ENCODE results near the gene LAMB3. TPM values are rescaled to one million over a fixed set of nuclear protein-coding genes. Genes with fewer than 3 reads are reported as not detected.

The LAMB3 gene
- total and polyA plus RNA-seq, 10 of the 15 experiments (the other 5 are each of a cell fraction or from before 2014, with no cell fraction given): 0.04 to 1.8 (median 0.10) TPM; not detected in 1

GRCh38 chr1:209625791-209626285 is 26.4 kb downstream of the LAMB3 start (continued):
- TF ChIP-seq POU2F2 (IDR thresholded peaks at IDR 0.05; ENCODE audit: borderline replicate concordance, low read depth, low read length): no peak

GRCh38 chr1:209624558-209625549 is 27.4 kb downstream of the LAMB3 start:
- Histone ChIP-seq H3K9ac (ENCODE audit: control insufficient read depth, insufficient read depth, low read length) (no peak overlapping the region), H3K27ac (ENCODE audit: control insufficient read depth, insufficient read depth) (no peak overlapping the region), H2AFZ (ENCODE audit: control insufficient read depth, low read depth, low read length) (no peak overlapping the region), H3K36me3 (ENCODE audit: control insufficient read depth in 2 of 2, insufficient read depth in 2 of 2, low read length in 1 of 2) (no peaks in the 10 kb centered on the region), H3K4me1 (ENCODE audit: control insufficient read depth, insufficient read depth, low read length) (no peaks in the 10 kb centered on the region), H3K4me2 (ENCODE audit: control insufficient read depth, insufficient read depth) (no peak overlapping the region), H3K27me3 (replicated peaks in 1 of 2; ENCODE audit: control insufficient read depth in 2 of 2, insufficient read depth in 2 of 2, low read length in 1 of 2) (no peaks in the 10 kb centered on the region), H4K20me1 (ENCODE audit: control insufficient read depth, insufficient read depth) (no peaks in the 10 kb centered on the region), H3K79me2 (ENCODE audit: control insufficient read depth, insufficient read depth, low read length) (no peaks in the 10 kb centered on the region), H3K4me3 (no peak overlapping the region), H3K9me3 (replicated peaks; ENCODE audit: control insufficient read depth, insufficient read depth, low read length) (no peaks in the 10 kb centered on the region)
- ChIA-PET RAD21 (ENCODE audit: unreplicated experiment) (interaction anchor here (0.7 to 2.4 kb wide), 7 partner anchors 10 to 55 kb away, joined by 3 to 12 read pairs (median 5); partner anchors contain the start of gene G0S2), SMC1A (ENCODE audit: uncharacterized antibody, unreplicated experiment) (interaction anchor here (0.6 to 3.2 kb wide), 11 partner anchors 15 to 62 kb away, joined by 3 to 17 read pairs (median 3); no protein-coding TSS in a partner anchor), CTCF (interaction anchor here (0.6 to 13.9 kb wide), 13 partner anchors 18 to 1453 kb away, joined by 3 to 211 read pairs (median 6); partner anchors contain the start of gene LAMB3), POLR2A (interaction anchor here (0.5 to 2.6 kb wide), 3 partner anchors 16 to 67 kb away, joined by 4 to 6 read pairs (median 5); no protein-coding TSS in a partner anchor)
- WGBS (ENCODE audit: insufficient coverage, insufficient replicate concordance, low lambda C conversion rate, missing lambda C conversion rate): 36% methylated on average over 15 of the region's 15 CpGs
- DNase-seq (ENCODE audit: low read depth, low spot score) (no peak), FAIRE-seq (no peak), ATAC-seq (peak; percentile 53)
- in situ Hi-C loops (cut with MboI) (loop anchor here (10.0 kb wide), 1 partner anchor 50 kb away; no protein-coding TSS in a partner anchor), intact Hi-C loops (cut with micrococcal nuclease; ENCODE audit: unreplicated experiment) (loop anchor here (5.0 kb wide), 1 partner anchor 122 kb away; no protein-coding TSS in a partner anchor)
- no TSS peak for BruUV-seq (replicated peaks)
- no peak for TF ChIP-seq SREBF2 (IDR thresholded peaks at IDR 0.05; ENCODE audit: low read length)
- TF ChIP-seq BHLHE40 (IDR thresholded peaks at IDR 0.05; ENCODE audit: borderline replicate concordance in 1 of 2, low read depth in 2 of 2, low read length in 1 of 2): 0 out of 4 replicates have a peak, but pooled peaks of 1 of the 2 experiments have one; percentile 27
- TF ChIP-seq ETV6 (conservative IDR thresholded peaks at IDR 0.05 in 1 of 2, IDR thresholded peaks at IDR 0.05 in 1 of 2; ENCODE audit: borderline replicate concordance in 1 of 2, low read depth in 1 of 2): peak in 1 of 2 experiments; percentile 69; a peak in 2 of 4 replicates
- TF ChIP-seq ZNF207 (IDR thresholded peaks at IDR 0.05; ENCODE audit: borderline replicate concordance): no peak
- TF ChIP-seq SP1 (IDR thresholded peaks at IDR 0.05; ENCODE audit: low read depth, low read length): no peak
- TF ChIP-seq IRF4 (IDR thresholded peaks at IDR 0.05; ENCODE audit: low read depth, low read length): no peak
- TF ChIP-seq BACH1 (IDR thresholded peaks at IDR 0.05; ENCODE audit: borderline replicate concordance): no peak
- peak; percentile 48 for TF ChIP-seq RAD51 (IDR thresholded peaks at IDR 0.05)
